Measurements from ENCODE around the gene CMKLR1. TPM values are rescaled to one million over a fixed set of nuclear protein-coding genes. Genes with fewer than 3 reads are reported as not detected.

CMKLR1 gene
- polyA plus RNA-seq, 3 donors = 7.5 to 11.6 (median 7.9) TPM

GRCh38 chr12:108386709-108387360 lies 47.7 kb upstream of the CMKLR1 start:
- Histone ChIP-seq H3K9ac (ENCODE audit: insufficient read depth, low read length, poor library complexity, severe bottlenecking) (no peak overlapping the region), H3K9me3 (replicated peaks in 1 of 2; ENCODE audit: control insufficient read depth in 1 of 2, insufficient read depth in 1 of 2, low read length in 2 of 2) (peaks cover 0 to 3% of the 10 kb centered on the region in 2 donors), H3K27ac (ENCODE audit: low read depth in 1 of 2, low read length in 2 of 2) (no peak overlapping the region), H3K4me2 (replicated peaks; ENCODE audit: extremely low read depth, low read length, poor library complexity, severe bottlenecking) (no peak overlapping the region), H3K27me3 (ENCODE audit: control insufficient read depth in 2 of 2, insufficient read depth in 2 of 2, low read length in 2 of 2) (peaks cover 8% of the 10 kb centered on the region in 2 donors), H2AFZ (ENCODE audit: insufficient read depth, low read depth, low read length, poor library complexity, severe bottlenecking) (no peak overlapping the region), H4K20me1 (ENCODE audit: insufficient read depth, low read length) (no peaks in the 10 kb centered on the region), H3K36me3 (replicated peaks in 1 of 2; ENCODE audit: control insufficient read depth in 1 of 2, insufficient read depth in 2 of 2, low read length in 2 of 2) (no peaks in the 10 kb centered on the region), H3K4me3 (replicated peaks in 1 of 3; ENCODE audit: low read depth in 2 of 3, low read length in 3 of 3) (no peak overlapping the region), H3K4me1 (ENCODE audit: control insufficient read depth in 1 of 2, insufficient read depth in 2 of 2, low read length in 2 of 2) (no peaks in the 10 kb centered on the region), H3K79me2 (ENCODE audit: insufficient read depth, low read length) (no peaks in the 10 kb centered on the region)
- no peak for TF ChIP-seq CTCF (IDR thresholded peaks at IDR 0.05)
- DNase-seq = no peak
- H3K4me1 Mint-ChIP-seq = no peaks in the 10 kb centered on the region
- peaks cover 5 to 6% (median 5%) of the 10 kb centered on the region in 3 donors for H3K27me3 Mint-ChIP-seq (ENCODE audit: low read depth in 3 of 3)
- H3K9me3 Mint-ChIP-seq = peaks cover 0 to 11% (median 5%) of the 10 kb centered on the region in 7 donors
- H3K27ac Mint-ChIP-seq = no peak overlapping the region
- intact Hi-C loops (cut with micrococcal nuclease) = no loop called here
- 42% methylated on average over 2 of the region's 8 CpGs for WGBS (ENCODE audit: insufficient coverage)
- H3K36me3 Mint-ChIP-seq = no peaks in the 10 kb centered on the region
- H3K4me3 Mint-ChIP-seq = no peak overlapping the region

- H3K36me3 Mint-ChIP-seq = peaks cover 3 to 4% of the 10 kb centered on the region in 2 donors
- Histone ChIP-seq H3K36me3 (replicated peaks in 1 of 2; ENCODE audit: control insufficient read depth in 1 of 2, insufficient read depth in 2 of 2, low read length in 2 of 2) (no peaks in the 10 kb centered on the region), H3K79me2 (ENCODE audit: insufficient read depth, low read length) (no peaks in the 10 kb centered on the region), H3K4me3 (replicated peaks in 1 of 3; ENCODE audit: low read depth in 2 of 3, low read length in 3 of 3) (no peak overlapping the region), H3K27me3 (ENCODE audit: control insufficient read depth in 2 of 2, insufficient read depth in 2 of 2, low read length in 2 of 2) (peaks cover 8% of the 10 kb centered on the region in 2 donors), H4K20me1 (ENCODE audit: insufficient read depth, low read length) (no peaks in the 10 kb centered on the region), H3K4me2 (replicated peaks; ENCODE audit: extremely low read depth, low read length, poor library complexity, severe bottlenecking) (no peak overlapping the region), H3K4me1 (ENCODE audit: control insufficient read depth in 1 of 2, insufficient read depth in 2 of 2, low read length in 2 of 2) (peaks cover 13 to 19% of the 10 kb centered on the region in 2 donors), H3K9me3 (replicated peaks in 1 of 2; ENCODE audit: control insufficient read depth in 1 of 2, insufficient read depth in 1 of 2, low read length in 2 of 2) (peaks cover 0 to 3% of the 10 kb centered on the region in 2 donors), H2AFZ (ENCODE audit: insufficient read depth, low read depth, low read length, poor library complexity, severe bottlenecking) (no peak overlapping the region), H3K9ac (ENCODE audit: insufficient read depth, low read length, poor library complexity, severe bottlenecking) (no peak overlapping the region), H3K27ac (ENCODE audit: low read depth in 1 of 2, low read length in 2 of 2) (no peak overlapping the region)
- no peak overlapping the region for H3K4me3 Mint-ChIP-seq
- H3K27ac Mint-ChIP-seq = no peak overlapping the region
- peaks cover 21% of the 10 kb centered on the region for H3K4me1 Mint-ChIP-seq
- H3K27me3 Mint-ChIP-seq (ENCODE audit: low read depth in 3 of 3) = peaks cover 4 to 15% (median 6%) of the 10 kb centered on the region in 3 donors
- 73% methylated on average over 1 of the region's 1 CpG for WGBS (ENCODE audit: insufficient coverage)
- TF ChIP-seq CTCF (IDR thresholded peaks at IDR 0.05) = no peak
- DNase-seq = no peak
- intact Hi-C loops (cut with micrococcal nuclease) = no loop called here
- peaks cover 5 to 19% (median 10%) of the 10 kb centered on the region in 7 donors for H3K9me3 Mint-ChIP-seq
Observed at GRCh38 chr12:108382437-108382801, 43.3 kb upstream of the CMKLR1 start.
